ELR (cell line): ENCODE data around the gene NUP155.
A peak's percentile ranks its signal among the peaks of the same experiment; 100 is the strongest.
"Not testable (repeated sequence)": the region's sequence is repeated elsewhere in the genome, so short reads cannot be mapped to it uniquely, and the experiment has no call there.

Experiments used
- DNase-seq: peaks from one replicate; pipeline ENCODE4 v3.0.0-alpha.2; 2015; ENCODE audit warnings: low read depth

NUP155 gene

GRCh38 chr5:37275511-37275910 lies 95.4 kb downstream of the NUP155 start:
- DNase-seq: no peak

GRCh38 chr5:37272511-37272910 lies 98.4 kb downstream of the NUP155 start:
- peak; percentile 66 for DNase-seq

- not testable (repeated sequence) for DNase-seq
These were observed 102.8 kb downstream of the NUP155 start for GRCh38 chr5:37268100-37268499.

- no peak for DNase-seq
These were observed 115.0 kb downstream of the NUP155 start for GRCh38 chr5:37255774-37256358.

GRCh38 chr5:37254581-37254980 lies 116.3 kb downstream of the NUP155 start:
- DNase-seq: no peak

GRCh38 chr5:37251665-37252064 lies 119.2 kb downstream of the NUP155 start:
- no peak for DNase-seq

GRCh38 chr5:37249815-37250164 lies 121.1 kb downstream of the NUP155 start:
- DNase-seq: no peak

- DNase-seq: peak; percentile 79
These were observed 121.7 kb downstream of the NUP155 start, which contains the start of gene CPLANE1 for GRCh38 chr5:37248970-37249814. TSS of gene CPLANE1 (minus strand) at chr5:37249376. CDS start at chr5:37247698, 1,678 bp downstream.

GRCh38 chr5:37248421-37248969 lies 122.4 kb downstream of the NUP155 start:
- DNase-seq: peak; percentile 43

- DNase-seq: no peak
These were observed 123.4 kb downstream of the NUP155 start for GRCh38 chr5:37247496-37247895.

- DNase-seq: no peak
These were observed 123.9 kb downstream of the NUP155 start for GRCh38 chr5:37247036-37247435.
